SU-DHL-6 (cell line): Measurements from ENCODE around the gene JPH4.

Experiments used
- H2AFZ ChIP-seq: fragments of 200-600 bp; sonication (generic); 2 replicates; pipeline ENCODE4 v1.6.1; 2014; ENCODE audit warnings: low read depth, mild to moderate bottlenecking, moderate library complexity, mixed read lengths, antibody characterized with exemption, low read length; ENCODE audit not compliant: severe bottlenecking
- H3F3A ChIP-seq: fragments of 200-600 bp; shearing (Covaris generic); 2 replicates; pipeline ENCODE4 v1.6.0; 2016; ENCODE audit warnings: antibody characterized with exemption, mild to moderate bottlenecking; ENCODE audit not compliant: insufficient read depth
- H3K27ac ChIP-seq: fragments of 200-600 bp; sonication (generic); 2 replicates; pipeline ENCODE4 v1.5.1; 2016; ENCODE audit warnings: low read depth, mild to moderate bottlenecking, low read length, moderate library complexity, mixed read lengths
- H3K27me3 ChIP-seq: fragments of 200-600 bp; sonication (generic), shearing (Covaris generic); 2 replicates; pipeline ENCODE4 v1.6.0; 2014; ENCODE audit warnings: mild to moderate bottlenecking, low read length
- H3K36me3 ChIP-seq: fragments of 200-600 bp; sonication (generic); 2 replicates; pipeline ENCODE4 v1.6.1; 2014; ENCODE audit warnings: mild to moderate bottlenecking, low read length, mixed read lengths
- H3K4me2 ChIP-seq: fragments of 300-600, 200-600 bp; shearing (Covaris generic), sonication (generic); 2 replicates; pipeline ENCODE4 v1.6.0; 2014; ENCODE audit warnings: low read length, low read depth, mild to moderate bottlenecking; ENCODE audit not compliant: poor library complexity, severe bottlenecking
- H3K4me3 ChIP-seq: fragments of 200-600 bp; sonication (generic); 2 replicates; pipeline ENCODE4 v1.5.1; 2014; ENCODE audit warnings: antibody characterized with exemption, low read length, mild to moderate bottlenecking, mixed read lengths; ENCODE audit not compliant: insufficient read depth, poor library complexity, severe bottlenecking
- H3K79me2 ChIP-seq: fragments of 200-600 bp; sonication (generic); 2 replicates; pipeline ENCODE4 v1.6.1; 2014; ENCODE audit warnings: mild to moderate bottlenecking, low read length, moderate library complexity; ENCODE audit not compliant: insufficient read depth
- H3K9ac ChIP-seq: fragments of 200-600 bp; sonication (generic); 2 replicates; pipeline ENCODE4 v1.7.0; 2014; ENCODE audit warnings: mild to moderate bottlenecking, low read length
- H3K9me2 ChIP-seq: fragments of 200-600 bp; sonication (generic); replicated peaks from 2 replicates; pipeline ENCODE4 v1.6.1; 2014; ENCODE audit warnings: low read length; ENCODE audit not compliant: insufficient read depth
- H3K9me3 ChIP-seq: fragments of 200-600 bp; sonication (generic); 2 replicates; pipeline ENCODE4 v1.6.1; 2014; ENCODE audit warnings: low read length, mixed read lengths; ENCODE audit not compliant: insufficient read depth
- H4K20me1 ChIP-seq: fragments of 200-600 bp; sonication (generic); 2 replicates; pipeline ENCODE4 v1.6.1; 2014; ENCODE audit warnings: low read depth, mild to moderate bottlenecking, antibody characterized with exemption, low read length, moderate library complexity, mixed read lengths
- EZH2phosphoT487 ChIP-seq: fragments of 200-600 bp; sonication (generic), shearing (Covaris generic); conservative IDR thresholded peaks from 2 replicates; pipeline ENCODE4 v1.6.1; 2018; ENCODE audit warnings: mild to moderate bottlenecking, antibody characterized with exemption, low read length, moderate library complexity, mixed read lengths
- TF ChIP-seq, protein P1 (sequence below): fragments of 200-600 bp; sonication (generic); IDR thresholded peaks from one replicate; pipeline ENCODE4 v1.5.1; 2017; ENCODE audit warnings: antibody characterized with exemption, mild to moderate bottlenecking, low read length, moderate library complexity; ENCODE audit not compliant: insufficient read depth, poor library complexity, severe bottlenecking

Gene JPH4

GRCh38 chr14:23544511-23545447 lies 33.8 kb downstream of the JPH4 start:
- no peak overlapping the region for H3K27ac ChIP-seq
- TF ChIP-seq, protein P1, sequence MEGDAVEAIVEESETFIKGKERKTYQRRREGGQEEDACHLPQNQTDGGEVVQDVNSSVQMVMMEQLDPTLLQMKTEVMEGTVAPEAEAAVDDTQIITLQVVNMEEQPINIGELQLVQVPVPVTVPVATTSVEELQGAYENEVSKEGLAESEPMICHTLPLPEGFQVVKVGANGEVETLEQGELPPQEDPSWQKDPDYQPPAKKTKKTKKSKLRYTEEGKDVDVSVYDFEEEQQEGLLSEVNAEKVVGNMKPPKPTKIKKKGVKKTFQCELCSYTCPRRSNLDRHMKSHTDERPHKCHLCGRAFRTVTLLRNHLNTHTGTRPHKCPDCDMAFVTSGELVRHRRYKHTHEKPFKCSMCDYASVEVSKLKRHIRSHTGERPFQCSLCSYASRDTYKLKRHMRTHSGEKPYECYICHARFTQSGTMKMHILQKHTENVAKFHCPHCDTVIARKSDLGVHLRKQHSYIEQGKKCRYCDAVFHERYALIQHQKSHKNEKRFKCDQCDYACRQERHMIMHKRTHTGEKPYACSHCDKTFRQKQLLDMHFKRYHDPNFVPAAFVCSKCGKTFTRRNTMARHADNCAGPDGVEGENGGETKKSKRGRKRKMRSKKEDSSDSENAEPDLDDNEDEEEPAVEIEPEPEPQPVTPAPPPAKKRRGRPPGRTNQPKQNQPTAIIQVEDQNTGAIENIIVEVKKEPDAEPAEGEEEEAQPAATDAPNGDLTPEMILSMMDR, result no peak
- no peak for TF ChIP-seq EZH2phosphoT487
- no peak overlapping the region for H3K9ac ChIP-seq
- H2AFZ ChIP-seq, result no peak overlapping the region
- no peaks in the 10 kb centered on the region for H3K9me3 ChIP-seq
- no peak overlapping the region for H3K4me3 ChIP-seq
- H3K79me2 ChIP-seq, result no peaks in the 10 kb centered on the region
- no peaks in the 10 kb centered on the region for H3F3A ChIP-seq
- H3K9me2 ChIP-seq, result no peaks in the 10 kb centered on the region
- H4K20me1 ChIP-seq, result no peaks in the 10 kb centered on the region
- no peaks in the 10 kb centered on the region for H3K36me3 ChIP-seq
- no peaks in the 10 kb centered on the region for H3K27me3 ChIP-seq
- no peak overlapping the region for H3K4me2 ChIP-seq

DNA sequence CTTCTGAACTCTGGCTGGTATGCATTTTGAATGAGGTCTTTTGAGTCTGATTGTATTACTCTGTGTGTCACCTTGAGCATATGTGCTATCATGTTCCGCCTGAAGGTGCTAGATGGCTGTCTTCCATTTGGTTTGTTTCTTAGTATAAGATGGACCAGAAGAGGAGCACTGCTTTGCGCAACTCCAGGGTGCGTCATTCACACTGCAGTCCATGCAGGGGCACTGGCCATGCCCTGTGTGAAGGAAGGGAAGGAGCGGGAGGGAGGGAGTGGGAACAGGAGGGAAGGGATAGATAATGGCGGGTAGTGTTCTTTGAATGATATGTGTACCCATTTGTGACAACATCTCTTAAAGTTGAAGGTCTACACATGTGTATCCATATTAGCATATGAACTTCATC lies 35.2 kb downstream of the JPH4 start:
- H3K36me3 ChIP-seq, result no peaks in the 10 kb centered on the region
- no peak for TF ChIP-seq EZH2phosphoT487
- TF ChIP-seq, protein P1, result no peak
- H3K79me2 ChIP-seq, result no peaks in the 10 kb centered on the region

GRCh38 chr14:23542261-23542660 lies 36.3 kb downstream of the JPH4 start:
- Histone ChIP-seq H3K27me3 (no peaks in the 10 kb centered on the region), H3K79me2 (no peaks in the 10 kb centered on the region), H3K9me2 (no peaks in the 10 kb centered on the region), H4K20me1 (no peaks in the 10 kb centered on the region), H3K4me2 (no peak overlapping the region), H3K27ac (no peak overlapping the region), H2AFZ (no peak overlapping the region), H3K36me3 (no peaks in the 10 kb centered on the region), H3F3A (no peaks in the 10 kb centered on the region), H3K9me3 (no peaks in the 10 kb centered on the region), H3K9ac (no peak overlapping the region), H3K4me3 (no peak overlapping the region)
- TF ChIP-seq, protein P1, result no peak
- no peak for TF ChIP-seq EZH2phosphoT487

More for the DNA sequence above, 35.2 kb downstream of the JPH4 start:
- no peaks in the 10 kb centered on the region for H3K9me2 ChIP-seq
- no peaks in the 10 kb centered on the region for H4K20me1 ChIP-seq
- no peak overlapping the region for H3K27ac ChIP-seq
- no peaks in the 10 kb centered on the region for H3F3A ChIP-seq
- H3K4me2 ChIP-seq, result no peak overlapping the region
- no peak overlapping the region for H2AFZ ChIP-seq
- H3K9ac ChIP-seq, result no peak overlapping the region
- H3K4me3 ChIP-seq, result no peak overlapping the region
- H3K9me3 ChIP-seq, result no peaks in the 10 kb centered on the region
- no peaks in the 10 kb centered on the region for H3K27me3 ChIP-seq
